ENCODE results near the gene PPP2R2B.

Gene PPP2R2B

DNA sequence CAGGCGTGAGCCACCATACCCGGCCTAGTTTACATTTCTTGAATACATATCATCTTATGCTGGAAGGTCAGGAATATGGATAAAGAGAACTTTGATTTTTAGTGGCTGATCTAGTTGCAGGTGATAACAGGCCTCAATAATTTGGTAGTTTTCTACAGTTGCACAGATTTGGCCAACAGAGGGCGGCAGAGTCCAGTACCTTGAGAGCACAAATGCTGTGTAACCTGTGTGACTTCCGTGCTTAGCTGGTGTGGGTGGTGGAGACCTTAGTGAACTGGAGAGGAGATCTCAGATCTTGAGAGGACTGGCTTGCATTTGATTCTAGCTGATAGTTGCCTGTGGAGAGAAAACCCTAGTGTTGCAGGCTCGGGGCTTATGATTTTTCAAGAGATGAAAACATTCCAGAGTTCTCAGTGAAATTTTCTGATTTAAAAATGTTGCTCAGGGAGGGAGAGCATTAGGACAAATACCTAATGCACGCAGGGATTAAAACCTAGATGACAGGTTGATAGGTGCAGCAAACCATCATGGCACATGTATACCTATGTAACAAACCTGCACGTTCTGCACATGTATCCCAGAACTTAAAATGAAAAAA, 345.2 kb downstream of the PPP2R2B start:
- DNase-seq, result peak; percentile 44 to 73
